OCI-LY7 (cell line): ENCODE data around the gene THOC1. TPM values are rescaled to one million over a fixed set of nuclear protein-coding genes. Genes with fewer than 3 reads are reported as not detected.

Experiments used
- BruUV-seq: library from RNA; stranded (reverse); fragments of 400-500 nt; replicated peaks from 2 replicates; lab custom pipeline; 2021; lab: Mats Ljungman, UMichigan
- CTCF ChIA-PET: fragments of 300-600 bp; sonication (Branson Sonifier 250); formaldehyde crosslinking; loops from one replicate; lab custom pipeline; 2022; ENCODE audit warnings: antibody characterized with exemption; ENCODE audit not compliant: unreplicated experiment; lab: Charles Lee
- POLR2A ChIA-PET: fragments of 300-600 bp; sonication (Branson Sonifier 250); formaldehyde crosslinking; loops from one replicate; lab custom pipeline; 2022; ENCODE audit warnings: antibody characterized with exemption; lab: Charles Lee
- DNase-seq: peaks from one replicate; pipeline ENCODE4 v3.0.0-alpha.2; 2015; ENCODE audit warnings: low spot score
- H2AFZ ChIP-seq: fragments of 200-600 bp; sonication (generic), shearing (Covaris generic); 2 replicates; pipeline ENCODE4 v1.6.1; 2014; ENCODE audit warnings: mild to moderate bottlenecking, antibody characterized with exemption, low read length, moderate library complexity
- H3K27ac ChIP-seq: fragments of 200-600 bp; sonication (generic); 2 replicates; pipeline ENCODE4 v1.5.1; 2014; ENCODE audit warnings: mixed run types, low read depth, mild to moderate bottlenecking, moderate library complexity, low read length, inconsistent platforms; ENCODE audit not compliant: poor library complexity, severe bottlenecking
- H3K36me3 ChIP-seq: fragments of 200-600 bp; sonication (generic); 2 replicates; pipeline ENCODE4 v1.6.1; 2014; ENCODE audit warnings: mild to moderate bottlenecking, antibody characterized with exemption, low read length, moderate library complexity, mixed read lengths; ENCODE audit not compliant: insufficient read depth
- H3K4me1 ChIP-seq: fragments of 200-600 bp; sonication (generic); 2 replicates; pipeline ENCODE4 v1.5.1; 2014; ENCODE audit warnings: mild to moderate bottlenecking, low read length; ENCODE audit not compliant: insufficient read depth, poor library complexity, severe bottlenecking
- H3K4me2 ChIP-seq: fragments of 200-600 bp; sonication (generic); 2 replicates; pipeline ENCODE4 v1.6.1; 2014; ENCODE audit warnings: mild to moderate bottlenecking, low read length
- H3K4me3 ChIP-seq: fragments of 200-600 bp; sonication (generic); 2 replicates; pipeline ENCODE4 v1.5.1; 2014; ENCODE audit warnings: mild to moderate bottlenecking, low read depth, low read length; ENCODE audit not compliant: poor library complexity, severe bottlenecking
- H3K79me2 ChIP-seq: fragments of 200-600 bp; sonication (generic); 2 replicates; pipeline ENCODE4 v1.6.1; 2016; ENCODE audit warnings: low read depth, mild to moderate bottlenecking, low read length, moderate library complexity, mixed read lengths; ENCODE audit not compliant: insufficient read depth
- H3K9me2 ChIP-seq: fragments of 200-600 bp; sonication (generic); 2 replicates; pipeline ENCODE4 v1.6.1; 2016; ENCODE audit warnings: mild to moderate bottlenecking, low read length, mixed read lengths; ENCODE audit not compliant: insufficient read depth
- H3K9me3 ChIP-seq: fragments of 200-600 bp; sonication (generic); 2 replicates; pipeline ENCODE4 v1.6.1; 2014; ENCODE audit warnings: mild to moderate bottlenecking, mixed run types, low read length, mixed read lengths
- H4K20me1 ChIP-seq: fragments of 200-600 bp; sonication (generic); 2 replicates; pipeline ENCODE4 v1.6.1; 2014; ENCODE audit warnings: mild to moderate bottlenecking, antibody characterized with exemption, low read length, moderate library complexity, mixed read lengths; ENCODE audit not compliant: insufficient read depth
- CTCF ChIP-seq: fragments of 200-600 bp; sonication (generic); conservative IDR thresholded peaks from 2 replicates; pipeline ENCODE4 v1.5.1; 2014; ENCODE audit warnings: mild to moderate bottlenecking, antibody characterized with exemption, low read length, moderate library complexity, mixed read lengths
- EZH2phosphoT487 ChIP-seq: fragments of 200-600 bp; sonication (generic); IDR thresholded peaks from 2 replicates; pipeline ENCODE4 v1.6.1; 2018; ENCODE audit warnings: low read depth, borderline replicate concordance, mild to moderate bottlenecking, mixed run types, antibody characterized with exemption, low read length, moderate library complexity, mixed read lengths
- intact Hi-C: fragments of 100-400 bp; cut with micrococcal nuclease; formaldehyde crosslinking; loops from one replicate; pipeline ENCODE4 v1.10.0; 2022; ENCODE audit not compliant: unreplicated experiment
- total RNA-seq, 2 experiments: library from RNA; depleted of rRNA in 1 of 2; stranded (reverse); fragments of >200 nt in 1 of 2; shearing (Covaris generic) in 1 of 2; gene quantifications; 2 replicates each; pipeline ENCODE4 v1.2.3, GENCODE V29; 2014 to 2022

The THOC1 gene
- total RNA-seq, 2 experiments from 2014 or later, result 70.4 to 74.6 TPM

GRCh38 chr18:248053-248452 lies 19.8 kb downstream of the THOC1 start:
- BruUV-seq, result no TSS peak
- no peak overlapping the region for H3K4me3 ChIP-seq
- no peak overlapping the region for H3K4me2 ChIP-seq
- ChIA-PET CTCF (no interaction called here), POLR2A (interaction anchor here (0.7 to 1.4 kb wide), 5 partner anchors 11 to 22 kb away, joined by 3 to 5 read pairs (median 3); no protein-coding TSS in a partner anchor)
- no peaks in the 10 kb centered on the region for H3K4me1 ChIP-seq
- no peaks in the 10 kb centered on the region for H3K79me2 ChIP-seq
- no peaks in the 10 kb centered on the region for H3K9me2 ChIP-seq
- no peaks in the 10 kb centered on the region for H3K9me3 ChIP-seq
- no peak overlapping the region for H3K27ac ChIP-seq
- no peaks in the 10 kb centered on the region for H4K20me1 ChIP-seq
- no peak overlapping the region for H2AFZ ChIP-seq
- no peak for DNase-seq
- intact Hi-C loops, result loop anchor here (5.0 kb wide), 1 partner anchor 46 kb away; no protein-coding TSS in a partner anchor
- H3K36me3 ChIP-seq, result peaks cover 96% of the 10 kb centered on the region
- no peak for TF ChIP-seq CTCF

GRCh38 chr18:245282-245847 lies 22.5 kb downstream of the THOC1 start:
- intact Hi-C loops, result loop anchor here (5.0 kb wide), 1 partner anchor 43 kb away; no protein-coding TSS in a partner anchor
- Histone ChIP-seq H3K4me2 (no peak overlapping the region), H3K79me2 (no peaks in the 10 kb centered on the region), H3K27ac (no peak overlapping the region), H3K4me1 (no peaks in the 10 kb centered on the region), H2AFZ (no peak overlapping the region), H3K36me3 (peaks cover 95% of the 10 kb centered on the region), H3K9me3 (no peaks in the 10 kb centered on the region), H3K9me2 (no peaks in the 10 kb centered on the region), H3K4me3 (no peak overlapping the region), H4K20me1 (no peaks in the 10 kb centered on the region)
- ChIA-PET POLR2A (no interaction called here), CTCF (no interaction called here)
- no peak for DNase-seq
- no TSS peak for BruUV-seq
- TF ChIP-seq EZH2phosphoT487, result no peak
- TF ChIP-seq CTCF, result no peak

- DNase-seq, result no peak
- Histone ChIP-seq H4K20me1 (no peaks in the 10 kb centered on the region), H3K36me3 (peaks cover 85% of the 10 kb centered on the region), H3K4me1 (no peaks in the 10 kb centered on the region), H3K27ac (no peak overlapping the region), H3K79me2 (peaks cover 3% of the 10 kb centered on the region; the same call in 1 of the 2 replicates), H3K9me3 (no peaks in the 10 kb centered on the region), H3K4me2 (no peak overlapping the region), H3K9me2 (no peaks in the 10 kb centered on the region), H3K4me3 (no peak overlapping the region), H2AFZ (no peak overlapping the region)
- BruUV-seq, result no TSS peak
- ChIA-PET CTCF (no interaction called here), POLR2A (no interaction called here)
- intact Hi-C loops, result no loop called here
- TF ChIP-seq CTCF (no peak), EZH2phosphoT487 (no peak)
These were observed 27.7 kb downstream of the THOC1 start for GRCh38 chr18:240175-240574.
